Activated CD8-positive, alpha-beta T cell treated with anti-CD3 and anti-CD28 coated beads for 36 hours (primary cell): Measurements from ENCODE around the gene RYK. TPM values are rescaled to one million over a fixed set of nuclear protein-coding genes. Genes with fewer than 3 reads are reported as not detected.

Experiments
- ATAC-seq: fragments of 200-7000 bp; cut with Tn5 transposase; one replicate; pipeline ENCODE4 v1.10.0; 2021; ENCODE audit warnings: mild to moderate bottlenecking, moderate library complexity
- CTCF ChIA-PET: fragments of 350-600 bp; sonication (Branson Sonifier 250); formaldehyde crosslinking; loops from one replicate; lab custom pipeline; 2021; ENCODE audit warnings: antibody characterized with exemption; lab: Charles Lee
- POLR2A ChIA-PET: fragments of 350-600 bp; sonication (Branson Sonifier 250); formaldehyde crosslinking; loops from one replicate; lab custom pipeline; 2021; ENCODE audit warnings: antibody characterized with exemption; lab: Charles Lee
- DNase-seq: peaks from one replicate; pipeline ENCODE4 v3.0.0-alpha.2; 2020
- H3K27ac Mint-ChIP-seq: one replicate; pipeline ENCODE4 v1.8.0; 2021; ENCODE audit warnings: mild to moderate bottlenecking, mixed read lengths
- H3K27me3 Mint-ChIP-seq: one replicate; pipeline ENCODE4 v1.8.0; 2021; ENCODE audit warnings: mixed read lengths
- H3K36me3 Mint-ChIP-seq: one replicate; pipeline ENCODE4 v1.8.0; 2021; ENCODE audit warnings: low read depth, mixed read lengths
- H3K4me1 Mint-ChIP-seq: one replicate; pipeline ENCODE4 v1.8.0; 2021; ENCODE audit warnings: low read depth, mixed read lengths
- H3K4me3 Mint-ChIP-seq: one replicate; pipeline ENCODE4 v1.8.0; 2021; ENCODE audit warnings: mild to moderate bottlenecking, moderate library complexity, mixed read lengths
- H3K9me3 Mint-ChIP-seq: one replicate; pipeline ENCODE4 v1.8.0; 2021; ENCODE audit warnings: mixed read lengths
- intact Hi-C: fragments of 100-400 bp; cut with micrococcal nuclease; formaldehyde crosslinking; loops from one replicate; pipeline ENCODE4 v1.10.0; 2022
- total RNA-seq, 2 experiments: library from RNA; stranded (reverse); gene quantifications; one replicate each; pipeline ENCODE4 v1.2.3, GENCODE V29; 2021
- TF ChIP-seq, protein P1 (sequence below): fragments of 200-600 bp; IDR thresholded peaks from one replicate; pipeline ENCODE4 v1.8.0; 2022; ENCODE audit warnings: antibody characterized with exemption, mild to moderate bottlenecking

Gene RYK
- total RNA-seq, 2 experiments from 2014 or later = 19.8 to 21.9 TPM

- no peak overlapping the region for H3K4me3 Mint-ChIP-seq
- ChIA-PET POLR2A (no interaction called here), CTCF (no interaction called here)
- peaks cover 8% of the 10 kb centered on the region for H3K36me3 Mint-ChIP-seq
- intact Hi-C loops = no loop called here
- ATAC-seq (no peak), DNase-seq (no peak)
- H3K9me3 Mint-ChIP-seq = peaks cover 21% of the 10 kb centered on the region
- H3K27ac Mint-ChIP-seq = no peak overlapping the region
- TF ChIP-seq, protein P1, sequence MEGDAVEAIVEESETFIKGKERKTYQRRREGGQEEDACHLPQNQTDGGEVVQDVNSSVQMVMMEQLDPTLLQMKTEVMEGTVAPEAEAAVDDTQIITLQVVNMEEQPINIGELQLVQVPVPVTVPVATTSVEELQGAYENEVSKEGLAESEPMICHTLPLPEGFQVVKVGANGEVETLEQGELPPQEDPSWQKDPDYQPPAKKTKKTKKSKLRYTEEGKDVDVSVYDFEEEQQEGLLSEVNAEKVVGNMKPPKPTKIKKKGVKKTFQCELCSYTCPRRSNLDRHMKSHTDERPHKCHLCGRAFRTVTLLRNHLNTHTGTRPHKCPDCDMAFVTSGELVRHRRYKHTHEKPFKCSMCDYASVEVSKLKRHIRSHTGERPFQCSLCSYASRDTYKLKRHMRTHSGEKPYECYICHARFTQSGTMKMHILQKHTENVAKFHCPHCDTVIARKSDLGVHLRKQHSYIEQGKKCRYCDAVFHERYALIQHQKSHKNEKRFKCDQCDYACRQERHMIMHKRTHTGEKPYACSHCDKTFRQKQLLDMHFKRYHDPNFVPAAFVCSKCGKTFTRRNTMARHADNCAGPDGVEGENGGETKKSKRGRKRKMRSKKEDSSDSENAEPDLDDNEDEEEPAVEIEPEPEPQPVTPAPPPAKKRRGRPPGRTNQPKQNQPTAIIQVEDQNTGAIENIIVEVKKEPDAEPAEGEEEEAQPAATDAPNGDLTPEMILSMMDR = no peak
- H3K27me3 Mint-ChIP-seq = no peaks in the 10 kb centered on the region
- no peaks in the 10 kb centered on the region for H3K4me1 Mint-ChIP-seq
These were observed 124.5 kb downstream of the RYK start for GRCh38 chr3:134126153-134126552.

DNA sequence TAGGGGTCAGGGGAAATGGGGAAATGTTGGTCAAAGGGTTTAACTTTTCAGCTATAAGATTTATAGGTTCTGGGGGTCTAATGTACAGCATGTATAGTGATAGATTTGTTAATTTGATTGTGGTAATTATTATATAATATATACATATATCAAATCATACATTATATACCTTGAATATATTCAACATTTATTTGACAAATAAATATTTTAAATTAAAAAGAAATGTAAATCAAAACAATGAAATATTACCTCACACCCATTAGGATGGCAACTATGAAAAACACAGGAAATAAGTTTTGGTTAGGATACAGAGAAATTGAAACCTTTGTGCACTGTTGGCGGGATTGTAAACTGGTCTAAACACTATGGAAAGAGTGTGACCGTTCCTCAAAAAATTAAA, 135.9 kb downstream of the RYK start:
- CTCF ChIA-PET = no interaction called here
- no peak overlapping the region for H3K27ac Mint-ChIP-seq
- POLR2A ChIA-PET = no interaction called here
- no peak for DNase-seq
- intact Hi-C loops = no loop called here
- no peaks in the 10 kb centered on the region for H3K36me3 Mint-ChIP-seq
- TF ChIP-seq, protein P1 = no peak
- peaks cover 25% of the 10 kb centered on the region for H3K9me3 Mint-ChIP-seq
- H3K27me3 Mint-ChIP-seq = no peaks in the 10 kb centered on the region
- H3K4me1 Mint-ChIP-seq = no peaks in the 10 kb centered on the region
- no peak overlapping the region for H3K4me3 Mint-ChIP-seq
- ATAC-seq = no peak

DNA sequence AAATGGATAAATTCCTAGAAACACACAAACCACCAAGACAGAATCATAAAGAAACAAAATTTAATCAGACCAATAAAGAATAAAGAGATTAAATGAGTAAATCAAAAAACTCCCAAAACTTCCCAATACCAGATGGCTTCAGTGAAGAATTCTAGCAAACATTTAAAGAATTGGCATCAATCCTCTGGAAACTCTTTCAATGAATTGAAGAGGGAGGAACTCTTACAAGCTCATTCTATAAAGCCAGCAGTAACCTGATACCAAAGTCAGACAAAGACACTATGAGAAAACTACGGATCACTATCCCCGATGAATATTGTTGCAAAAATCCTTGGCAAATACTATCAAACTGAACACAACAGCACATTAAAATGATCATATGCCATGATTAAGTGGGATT, 139.0 kb downstream of the RYK start:
- ChIA-PET CTCF (no interaction called here), POLR2A (no interaction called here)
- Mint-ChIP-seq H3K27me3 (no peaks in the 10 kb centered on the region), H3K9me3 (peaks cover 6% of the 10 kb centered on the region), H3K4me1 (no peaks in the 10 kb centered on the region), H3K27ac (no peak overlapping the region), H3K36me3 (no peaks in the 10 kb centered on the region), H3K4me3 (no peak overlapping the region)
- ATAC-seq = no peak
- TF ChIP-seq, protein P1 = no peak
- intact Hi-C loops = no loop called here
- DNase-seq = no peak

- no peaks in the 10 kb centered on the region for H3K27me3 Mint-ChIP-seq
- DNase-seq = no peak
- TF ChIP-seq, protein P1 = no peak
- no peaks in the 10 kb centered on the region for H3K36me3 Mint-ChIP-seq
- no peak for ATAC-seq
- CTCF ChIA-PET = interaction anchor here (1.5 kb wide), 1 partner anchor 13 kb away, joined by 3 read pairs; no protein-coding TSS in a partner anchor
- POLR2A ChIA-PET = no interaction called here
- intact Hi-C loops = no loop called here
- peaks cover 6% of the 10 kb centered on the region for H3K9me3 Mint-ChIP-seq
- no peaks in the 10 kb centered on the region for H3K4me1 Mint-ChIP-seq
- no peak overlapping the region for H3K27ac Mint-ChIP-seq
- H3K4me3 Mint-ChIP-seq = no peak overlapping the region
These were observed 139.7 kb downstream of the RYK start for GRCh38 chr3:134110963-134111362.

Other genes with a start within 250 kb of the RYK start
- not detected for gene SLCO2A1, start 220.9 kb downstream of the RYK start, total RNA-seq
- gene AMOTL2, start 123.6 kb upstream of the RYK start, total RNA-seq = not detected
- 10 to 100 TPM; 27.3 to 28.0 TPM for gene ANAPC13, start 235.1 kb upstream of the RYK start, total RNA-seq
- 10 to 100 TPM; 25.3 to 27.0 TPM for gene CEP63, start 235.2 kb upstream of the RYK start, total RNA-seq